ENCODE results near the gene ABHD16B.

GRCh38 chr20:63861981-63862901, 943 bp downstream of the ABHD16B start:
- TF ChIP-seq, protein P1, sequence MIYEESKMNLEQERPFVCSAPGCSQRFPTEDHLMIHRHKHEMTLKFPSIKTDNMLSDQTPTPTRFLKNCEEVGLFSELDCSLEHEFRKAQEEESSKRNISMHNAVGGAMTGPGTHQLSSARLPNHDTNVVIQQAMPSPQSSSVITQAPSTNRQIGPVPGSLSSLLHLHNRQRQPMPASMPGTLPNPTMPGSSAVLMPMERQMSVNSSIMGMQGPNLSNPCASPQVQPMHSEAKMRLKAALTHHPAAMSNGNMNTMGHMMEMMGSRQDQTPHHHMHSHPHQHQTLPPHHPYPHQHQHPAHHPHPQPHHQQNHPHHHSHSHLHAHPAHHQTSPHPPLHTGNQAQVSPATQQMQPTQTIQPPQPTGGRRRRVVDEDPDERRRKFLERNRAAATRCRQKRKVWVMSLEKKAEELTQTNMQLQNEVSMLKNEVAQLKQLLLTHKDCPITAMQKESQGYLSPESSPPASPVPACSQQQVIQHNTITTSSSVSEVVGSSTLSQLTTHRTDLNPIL (CRISPR knock-in tag; IDR thresholded peaks at IDR 0.05; ENCODE audit: low read depth): no peak
- TF ChIP-seq, protein P2, sequence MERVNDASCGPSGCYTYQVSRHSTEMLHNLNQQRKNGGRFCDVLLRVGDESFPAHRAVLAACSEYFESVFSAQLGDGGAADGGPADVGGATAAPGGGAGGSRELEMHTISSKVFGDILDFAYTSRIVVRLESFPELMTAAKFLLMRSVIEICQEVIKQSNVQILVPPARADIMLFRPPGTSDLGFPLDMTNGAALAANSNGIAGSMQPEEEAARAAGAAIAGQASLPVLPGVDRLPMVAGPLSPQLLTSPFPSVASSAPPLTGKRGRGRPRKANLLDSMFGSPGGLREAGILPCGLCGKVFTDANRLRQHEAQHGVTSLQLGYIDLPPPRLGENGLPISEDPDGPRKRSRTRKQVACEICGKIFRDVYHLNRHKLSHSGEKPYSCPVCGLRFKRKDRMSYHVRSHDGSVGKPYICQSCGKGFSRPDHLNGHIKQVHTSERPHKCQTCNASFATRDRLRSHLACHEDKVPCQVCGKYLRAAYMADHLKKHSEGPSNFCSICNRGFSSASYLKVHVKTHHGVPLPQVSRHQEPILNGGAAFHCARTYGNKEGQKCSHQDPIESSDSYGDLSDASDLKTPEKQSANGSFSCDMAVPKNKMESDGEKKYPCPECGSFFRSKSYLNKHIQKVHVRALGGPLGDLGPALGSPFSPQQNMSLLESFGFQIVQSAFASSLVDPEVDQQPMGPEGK (CRISPR knock-in tag; IDR thresholded peaks at IDR 0.05; ENCODE audit: borderline replicate concordance): no peak
- TF ChIP-seq ZFP3 (CRISPR knock-in tag; IDR thresholded peaks at IDR 0.05) (no peak), BACH2 (CRISPR knock-in tag; IDR thresholded peaks at IDR 0.05; ENCODE audit: borderline replicate concordance) (no peak), ARNTL (CRISPR knock-in tag; IDR thresholded peaks at IDR 0.05; ENCODE audit: borderline replicate concordance, low read depth) (no peak), TOX (CRISPR knock-in tag; IDR thresholded peaks at IDR 0.05; ENCODE audit: borderline replicate concordance) (no peak), ESRRG (CRISPR knock-in tag; IDR thresholded peaks at IDR 0.05) (no peak), ZNF565 (CRISPR knock-in tag; conservative IDR thresholded peaks at IDR 0.05; ENCODE audit: low read depth) (no peak), TCF4 (CRISPR knock-in tag; IDR thresholded peaks at IDR 0.05; ENCODE audit: borderline replicate concordance) (no peak), GLIS3 (CRISPR knock-in tag; IDR thresholded peaks at IDR 0.05) (no peak)

Data from SK-N-SH treated with all-trans-retinoic acid at 6 μM for 48 hours (cell line).